GM19397 (cell line): ENCODE data around the gene TASP1.
"Not testable (repeated sequence)": the region's sequence is repeated elsewhere in the genome, so short reads cannot be mapped to it uniquely, and the experiment has no call there.

Source experiments
- ATAC-seq: cut with Tn5 transposase; IDR thresholded peaks from one replicate; pipeline ENCODE4 v1.9.1; 2021; ENCODE audit warnings: mild to moderate bottlenecking, moderate library complexity; ENCODE audit not compliant: unreplicated experiment

TASP1 gene

DNA sequence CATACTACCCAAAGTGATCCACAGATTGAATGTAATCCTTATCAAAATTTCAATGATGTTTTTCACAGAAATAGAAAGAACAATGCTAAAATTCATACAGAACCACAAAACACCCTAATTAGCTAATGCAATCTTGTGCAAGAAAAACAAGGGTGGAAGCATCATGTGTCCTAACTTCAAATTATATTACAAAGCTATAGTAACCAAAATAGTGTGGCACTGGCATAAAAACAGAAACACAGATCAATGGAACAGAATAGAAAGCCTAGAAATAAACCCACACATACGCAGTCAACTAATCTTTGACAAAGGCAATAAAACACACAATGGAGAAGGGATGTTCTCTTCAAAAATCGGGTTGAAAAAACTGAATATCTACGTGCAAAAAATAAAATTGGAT lies 131.1 kb downstream of the TASP1 start:
- no peak for ATAC-seq

DNA sequence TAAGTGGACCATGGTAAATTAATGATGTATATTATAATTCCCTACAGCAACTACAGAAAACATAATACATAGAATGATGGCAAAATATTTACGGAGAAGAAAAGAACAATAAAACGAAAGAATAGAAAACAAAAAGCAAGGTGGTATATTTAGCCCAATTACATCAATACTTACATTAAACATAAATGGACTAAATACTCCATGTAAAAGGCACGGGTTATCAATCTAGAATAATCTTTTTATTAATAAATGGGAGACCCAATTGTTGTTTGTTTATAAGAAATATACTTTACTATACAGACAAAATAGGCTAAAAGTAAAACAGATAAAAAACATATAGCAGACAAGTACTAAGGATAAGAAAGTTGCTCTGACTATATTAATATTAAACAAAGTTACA lies 137.2 kb downstream of the TASP1 start:
- no peak for ATAC-seq

DNA sequence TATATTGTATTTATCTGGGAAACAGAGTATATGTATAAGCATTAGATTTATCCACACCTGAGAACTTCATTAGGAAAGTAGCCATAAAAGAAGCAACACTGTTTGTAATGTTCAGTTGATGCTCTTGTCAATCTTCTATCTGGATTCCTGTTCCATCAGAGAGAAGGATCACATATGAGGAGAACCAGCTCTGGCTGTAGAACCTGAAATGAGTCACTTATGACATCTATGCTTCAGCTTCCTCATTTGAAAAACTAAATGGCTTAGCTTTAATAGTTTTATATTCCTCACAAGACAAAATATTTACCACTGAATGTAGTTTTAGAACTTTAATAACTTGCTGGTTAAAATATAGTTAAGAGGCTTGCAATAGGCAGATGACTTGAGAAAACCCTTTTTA lies 144.7 kb downstream of the TASP1 start:
- no peak for ATAC-seq

DNA sequence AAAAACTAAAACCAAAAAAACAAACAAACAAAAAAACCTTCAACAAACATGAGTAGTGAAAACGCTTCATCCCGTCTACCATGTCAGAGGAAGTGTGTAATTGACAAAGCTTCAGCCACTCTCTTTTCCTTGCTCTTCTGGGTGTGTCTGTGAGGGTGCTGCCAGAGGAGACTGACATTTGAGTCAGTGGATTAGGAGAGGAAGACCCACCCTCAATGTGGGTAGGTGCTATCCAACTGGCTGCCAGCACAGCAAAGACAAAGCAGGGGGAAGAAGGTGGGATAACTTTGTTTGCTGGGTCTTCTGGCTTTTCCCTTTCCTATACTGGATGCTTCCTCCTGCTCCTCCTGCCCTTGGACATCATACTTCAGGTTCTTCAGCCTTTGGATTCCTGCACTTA lies 145.6 kb downstream of the TASP1 start:
- ATAC-seq, result no peak

DNA sequence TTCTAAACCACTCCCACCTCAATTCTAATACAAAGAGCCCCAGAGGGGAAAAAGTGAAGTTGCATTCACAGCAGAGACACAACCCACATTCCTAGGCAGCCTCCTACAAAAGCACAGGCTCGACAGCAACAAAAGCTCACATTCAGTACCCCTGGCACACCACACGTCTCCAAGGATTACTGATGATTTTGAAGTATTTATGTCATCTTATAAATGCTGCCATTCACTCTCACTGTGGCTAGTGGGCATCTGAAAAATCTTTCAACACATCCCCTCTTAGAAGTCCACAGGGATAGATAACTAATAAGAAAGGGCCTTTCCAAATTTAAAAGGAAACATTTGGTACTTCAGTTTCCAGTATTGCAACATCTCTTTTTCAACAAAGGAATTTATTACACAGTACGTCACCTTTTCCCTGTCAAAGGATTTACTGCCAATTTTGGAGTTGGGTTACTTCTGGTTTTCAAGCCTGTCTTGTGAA lies 146.7 kb downstream of the TASP1 start:
- ATAC-seq, result no peak

DNA sequence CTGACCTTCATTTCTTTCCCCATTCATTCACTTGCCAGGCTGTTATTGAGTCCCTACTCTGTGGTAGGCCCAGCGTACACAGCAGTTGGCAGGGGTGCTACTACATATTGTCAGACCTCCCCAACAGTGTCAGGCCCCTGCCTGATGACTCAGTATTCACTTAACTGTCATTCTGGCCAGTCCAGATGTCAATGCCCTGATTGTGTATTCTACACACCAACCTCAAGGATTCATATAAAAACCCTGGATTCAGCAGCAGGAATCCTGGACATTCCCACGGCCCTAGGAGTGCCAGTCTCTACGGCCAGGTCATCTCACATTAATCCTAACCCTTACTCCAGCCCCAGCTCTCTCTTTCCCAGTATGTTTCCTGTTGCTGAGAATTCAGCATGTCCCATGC lies 151.5 kb downstream of the TASP1 start:
- ATAC-seq, result no peak

DNA sequence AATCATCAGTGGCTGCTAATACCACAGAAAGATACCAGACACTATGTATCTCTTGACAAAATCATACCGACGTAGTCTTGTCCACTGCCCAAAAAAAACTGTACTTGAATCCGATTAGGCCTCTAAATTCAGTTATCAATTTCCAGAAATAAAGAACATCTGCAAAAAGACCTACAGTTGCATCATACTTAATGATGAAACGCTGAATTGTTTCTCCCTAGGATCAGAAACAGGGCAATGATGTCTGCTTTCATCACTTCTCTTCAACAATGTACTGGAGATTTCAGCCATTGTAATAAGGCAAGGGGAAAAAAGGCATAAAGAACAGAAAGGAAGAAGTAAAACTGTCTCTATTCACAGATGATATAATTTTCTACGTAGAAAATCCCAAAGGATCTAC lies 152.0 kb downstream of the TASP1 start:
- ATAC-seq, result no peak

DNA sequence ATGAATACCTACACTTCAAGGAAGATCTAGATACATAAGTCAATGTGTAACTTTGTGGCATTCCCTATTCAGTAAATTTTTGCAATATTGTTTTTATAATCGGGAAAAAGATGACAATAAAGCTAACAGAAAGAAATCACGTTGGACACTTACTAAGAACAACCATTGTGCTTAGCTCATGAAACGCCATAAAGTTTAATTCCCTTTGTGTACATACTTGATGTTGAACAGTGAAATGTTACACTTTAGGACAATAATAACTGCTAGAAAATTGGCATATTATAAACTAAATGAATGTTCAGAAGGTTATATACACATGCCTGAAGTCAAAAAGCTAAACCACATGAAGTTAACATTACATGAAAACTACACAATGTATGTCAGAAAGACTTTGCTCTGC lies 153.2 kb downstream of the TASP1 start:
- ATAC-seq, result no peak

DNA sequence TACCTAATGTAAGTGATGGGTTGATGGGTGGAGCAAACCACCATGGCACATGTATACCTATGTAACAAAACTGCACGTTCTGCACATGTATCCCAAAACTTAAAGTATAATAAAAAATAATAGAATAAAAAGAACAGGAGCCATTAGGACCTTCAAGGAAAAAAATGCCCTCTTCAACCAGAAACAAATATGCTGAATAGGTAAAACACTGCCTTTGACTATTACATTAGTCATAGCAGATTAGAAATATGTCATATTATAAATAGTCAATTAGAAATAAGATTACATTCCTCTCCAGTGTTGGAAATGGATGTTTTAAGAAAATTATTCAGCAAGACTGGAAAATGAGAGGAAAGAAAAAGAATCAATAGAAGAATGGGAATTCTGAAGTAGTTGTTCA lies 153.7 kb downstream of the TASP1 start:
- ATAC-seq, result not testable (repeated sequence)

DNA sequence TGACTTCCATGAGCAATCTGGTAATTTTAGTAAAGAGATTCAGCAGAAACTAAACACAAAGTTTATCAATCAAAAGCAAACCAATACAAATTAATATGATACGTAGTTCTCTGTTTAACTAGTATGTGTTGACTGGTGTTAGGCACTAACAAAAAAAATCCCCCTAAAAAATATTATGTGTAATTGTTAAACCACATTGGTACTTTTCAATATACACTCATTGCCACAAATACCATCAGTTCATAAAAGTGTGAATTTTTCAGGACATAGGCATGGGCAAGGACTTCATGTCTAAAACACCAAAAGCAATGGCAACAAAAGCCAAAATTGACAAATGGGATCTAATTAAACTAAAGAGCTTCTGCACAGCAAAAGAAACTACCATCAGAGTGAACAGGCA lies 155.3 kb downstream of the TASP1 start:
- ATAC-seq, result not testable (repeated sequence)

DNA sequence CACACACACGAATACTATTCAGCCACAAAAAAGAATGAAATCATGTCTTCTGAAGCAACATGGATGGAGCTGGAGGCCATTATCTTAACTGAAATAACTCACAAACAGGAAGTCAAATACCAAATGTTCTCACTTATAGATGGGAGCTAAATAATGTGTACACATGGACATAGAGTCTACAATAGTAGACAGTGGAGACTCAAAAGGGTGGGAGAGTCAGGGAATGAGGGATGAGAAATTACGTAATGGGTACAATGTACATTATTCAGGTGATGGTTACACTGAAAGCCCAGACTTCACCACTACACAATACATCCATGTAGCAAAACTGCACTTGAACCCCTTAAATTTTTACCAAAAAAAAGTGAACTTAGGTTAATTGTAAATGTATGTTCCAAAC lies 160.4 kb downstream of the TASP1 start:
- no peak for ATAC-seq

DNA sequence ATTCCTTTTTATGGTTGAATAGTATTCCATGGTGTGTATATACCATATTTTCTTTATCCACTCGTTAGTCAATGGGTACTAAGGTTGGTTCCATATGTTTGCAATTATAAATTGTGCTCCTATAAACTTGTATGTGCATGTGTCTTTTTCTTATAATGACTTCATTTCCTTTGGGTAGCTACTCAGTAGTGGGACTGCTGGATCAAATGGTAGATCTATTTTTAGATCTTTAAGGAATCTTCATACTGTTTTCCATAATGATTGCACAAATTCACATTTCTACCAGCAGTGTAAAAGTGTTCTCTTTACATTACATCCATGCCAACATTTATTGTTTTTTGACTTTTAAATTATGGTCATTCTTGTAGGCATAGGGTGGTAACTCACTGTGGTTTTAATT lies 164.3 kb downstream of the TASP1 start:
- no peak for ATAC-seq

DNA sequence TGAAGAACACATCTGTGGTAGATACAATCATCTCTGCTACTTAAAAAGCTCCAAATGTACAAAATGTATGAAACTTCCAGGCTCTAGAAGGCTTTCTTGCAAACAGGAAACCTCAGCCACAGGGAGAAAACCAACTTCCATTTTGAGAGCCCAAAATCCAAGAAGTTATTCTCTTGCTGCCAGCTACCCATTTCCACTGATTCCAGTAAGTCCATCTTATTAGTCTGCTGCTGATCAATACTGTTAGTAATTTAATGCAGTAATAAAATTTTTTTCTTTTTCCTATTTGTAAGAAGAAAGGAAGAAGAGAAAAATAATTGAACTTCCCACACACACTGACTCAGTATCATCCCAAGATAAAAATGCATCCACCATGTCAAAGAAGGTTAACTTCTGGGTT lies 169.5 kb downstream of the TASP1 start:
- no peak for ATAC-seq

DNA sequence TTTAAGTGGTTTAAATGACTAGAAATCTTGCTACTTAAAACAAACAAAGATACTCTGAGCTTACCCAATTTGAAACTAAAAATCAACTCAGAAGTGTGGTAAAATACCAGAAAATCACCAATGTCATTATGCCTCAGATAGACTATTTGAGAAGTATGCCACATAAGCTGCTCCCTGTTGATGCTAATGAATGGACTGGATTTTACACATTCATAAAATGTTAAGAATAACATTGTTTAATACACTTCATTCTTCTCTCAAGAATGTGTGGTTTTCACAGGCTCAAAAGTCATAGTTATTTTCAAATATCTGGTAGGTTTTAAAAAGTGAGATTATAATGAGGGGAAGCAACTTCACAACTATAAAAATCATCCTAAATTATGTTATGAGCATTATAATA lies 170.6 kb downstream of the TASP1 start:
- ATAC-seq, result no peak

DNA sequence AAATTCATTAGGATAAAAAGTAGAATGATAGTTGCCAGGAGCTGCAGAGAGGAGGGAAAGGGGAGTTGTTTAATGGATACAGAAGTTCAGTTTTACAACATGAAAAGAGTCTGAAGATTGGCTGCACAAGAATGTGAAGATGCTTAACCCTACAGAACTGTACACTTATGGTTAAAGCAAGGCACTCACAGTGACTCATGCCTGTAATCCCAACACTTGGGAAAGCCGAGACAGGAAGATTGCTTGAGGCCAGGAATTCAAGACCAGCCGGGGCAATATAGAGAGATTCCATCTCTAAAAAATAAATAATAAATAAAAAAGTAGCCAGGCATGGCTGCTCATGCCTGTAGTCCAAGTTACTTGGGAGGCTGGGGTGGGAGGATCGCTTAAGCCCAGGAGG lies 174.0 kb downstream of the TASP1 start:
- no peak for ATAC-seq

DNA sequence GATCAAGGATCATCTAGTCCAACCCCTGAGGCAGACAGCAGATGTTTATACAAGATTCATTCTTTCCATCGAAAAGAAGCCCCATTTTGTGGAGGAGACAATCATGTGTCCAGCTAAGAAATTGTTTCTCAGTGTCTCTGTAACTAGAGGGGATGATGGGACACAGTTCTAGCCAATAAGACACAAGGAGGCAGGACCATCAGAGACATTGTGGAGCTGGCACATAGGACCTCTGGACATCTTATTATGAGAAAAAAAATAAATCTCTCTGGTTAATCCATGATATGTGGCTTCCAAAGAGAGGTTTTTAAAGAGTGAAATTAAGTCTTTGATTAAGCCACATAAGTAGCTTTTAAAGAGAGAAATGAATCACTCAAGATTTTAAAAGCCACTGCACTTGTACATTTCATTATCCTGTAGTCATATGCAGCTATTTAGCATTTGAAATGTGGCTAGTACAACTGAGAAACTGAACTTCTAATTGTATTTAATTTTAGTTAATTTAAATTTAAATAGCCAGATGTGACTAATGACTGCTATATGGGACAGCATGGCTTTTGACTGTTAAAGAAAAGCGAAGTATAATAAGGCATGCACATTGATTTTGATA lies 176.8 kb downstream of the TASP1 start:
- ATAC-seq, result no peak

DNA sequence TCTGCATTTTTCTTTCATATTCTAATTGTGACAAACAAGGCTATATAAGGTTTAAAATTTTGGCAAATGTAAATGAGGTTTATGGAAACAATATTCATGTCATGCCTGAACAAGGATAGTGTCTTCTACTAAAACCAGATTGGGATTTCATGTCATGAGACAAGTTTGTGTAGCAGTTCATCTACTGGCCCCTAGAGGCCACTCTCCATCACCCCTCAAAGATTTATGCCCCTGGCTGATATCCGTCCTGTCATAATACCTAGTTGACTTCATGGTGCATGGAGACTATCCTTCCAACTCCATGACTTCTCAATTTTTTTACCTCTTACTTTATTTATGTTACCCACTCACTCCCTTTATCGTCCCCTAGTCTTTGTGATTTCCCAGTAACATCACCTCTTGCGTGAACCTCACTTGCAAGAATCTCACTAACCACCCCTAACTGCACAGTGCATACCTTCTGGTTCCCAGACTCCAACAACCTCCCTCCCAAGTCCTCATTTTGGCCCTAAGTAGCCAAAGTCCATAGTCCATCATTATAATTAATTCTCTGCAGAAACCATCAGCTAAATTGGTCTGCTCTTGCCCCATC lies 179.8 kb downstream of the TASP1 start:
- peak; percentile 68 for ATAC-seq

DNA sequence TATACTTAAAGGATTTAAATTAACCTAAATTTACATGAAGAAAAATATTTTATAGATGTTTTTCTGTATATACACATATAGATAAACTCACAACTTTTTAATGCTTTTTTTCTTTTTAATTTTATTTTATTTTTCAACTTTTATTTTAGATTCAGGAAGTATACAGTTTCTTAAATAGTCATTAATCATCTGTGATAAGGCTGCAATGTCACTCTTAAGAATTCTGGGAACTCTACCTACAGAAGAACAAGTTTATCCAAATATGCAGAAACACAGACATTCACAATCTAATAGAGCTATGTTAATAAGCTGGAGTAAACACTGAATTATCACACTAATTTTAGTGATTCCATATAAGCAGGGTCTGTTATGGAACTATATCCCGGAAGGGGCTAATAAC lies 181.2 kb downstream of the TASP1 start:
- ATAC-seq, result no peak

DNA sequence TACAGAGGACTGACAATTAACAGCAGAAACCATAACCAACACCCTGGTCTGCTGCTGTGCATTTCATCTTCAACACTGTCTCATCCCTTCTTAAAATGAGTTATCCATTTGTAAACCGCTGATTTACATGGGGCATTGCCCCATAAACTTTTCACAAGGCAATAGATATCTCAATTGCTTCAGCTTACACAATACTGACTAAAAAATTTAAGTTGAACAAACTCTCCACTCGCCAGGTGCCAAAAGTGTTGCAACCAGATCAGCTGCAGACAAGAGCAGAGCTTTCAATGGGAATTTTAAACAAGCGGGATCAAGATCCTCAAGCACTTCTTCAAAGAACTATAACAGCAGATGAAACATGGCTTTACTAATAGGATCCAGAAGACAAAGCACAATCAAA lies 183.0 kb downstream of the TASP1 start:
- ATAC-seq, result no peak

DNA sequence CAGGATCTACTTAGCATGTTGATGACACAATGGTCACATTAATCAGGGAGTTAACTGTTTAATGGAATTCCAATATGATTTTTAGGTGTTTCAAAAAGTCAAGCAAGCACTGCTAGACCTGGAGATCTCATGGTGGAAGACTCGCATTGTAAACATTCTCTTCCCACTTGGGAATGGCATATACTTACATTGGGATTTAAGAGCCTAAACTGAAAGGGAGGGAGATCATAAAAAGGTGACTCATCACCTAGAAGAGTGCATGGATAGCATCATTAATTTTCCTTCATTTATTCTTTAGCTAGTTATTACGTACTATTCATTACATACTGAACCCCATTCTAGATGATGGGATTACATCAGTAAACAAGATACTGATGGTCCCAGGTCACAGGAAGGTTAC lies 185.4 kb downstream of the TASP1 start:
- ATAC-seq, result no peak

DNA sequence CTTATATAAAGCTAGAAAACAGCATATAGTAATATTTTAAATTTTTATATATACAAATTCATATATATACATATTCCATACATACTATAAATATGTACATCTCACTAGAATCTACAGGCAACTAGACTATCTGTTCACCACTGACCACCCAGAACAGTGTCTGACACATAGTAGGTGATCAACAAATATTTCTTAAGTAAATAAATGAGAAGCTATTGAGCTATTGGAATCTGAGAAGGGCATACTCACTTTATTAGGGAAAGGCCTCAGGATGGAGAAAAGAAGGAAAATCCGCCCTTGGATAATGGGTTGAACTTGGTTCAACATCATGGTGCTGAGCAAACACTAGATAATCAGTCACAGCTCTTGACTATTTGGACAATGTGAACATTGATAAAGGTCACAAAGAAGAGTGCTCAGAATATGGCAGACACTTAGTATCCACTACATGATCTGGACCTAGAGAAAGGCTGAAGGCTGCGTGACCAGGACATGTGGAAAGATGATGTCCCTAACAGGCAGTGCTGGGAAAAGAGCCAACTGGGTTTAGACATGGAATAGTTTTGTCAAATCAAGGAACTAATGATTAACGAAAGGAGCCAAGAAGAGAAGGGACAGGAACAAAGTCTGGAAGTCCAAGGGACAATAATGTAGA lies 186.1 kb downstream of the TASP1 start:
- no peak for ATAC-seq

DNA sequence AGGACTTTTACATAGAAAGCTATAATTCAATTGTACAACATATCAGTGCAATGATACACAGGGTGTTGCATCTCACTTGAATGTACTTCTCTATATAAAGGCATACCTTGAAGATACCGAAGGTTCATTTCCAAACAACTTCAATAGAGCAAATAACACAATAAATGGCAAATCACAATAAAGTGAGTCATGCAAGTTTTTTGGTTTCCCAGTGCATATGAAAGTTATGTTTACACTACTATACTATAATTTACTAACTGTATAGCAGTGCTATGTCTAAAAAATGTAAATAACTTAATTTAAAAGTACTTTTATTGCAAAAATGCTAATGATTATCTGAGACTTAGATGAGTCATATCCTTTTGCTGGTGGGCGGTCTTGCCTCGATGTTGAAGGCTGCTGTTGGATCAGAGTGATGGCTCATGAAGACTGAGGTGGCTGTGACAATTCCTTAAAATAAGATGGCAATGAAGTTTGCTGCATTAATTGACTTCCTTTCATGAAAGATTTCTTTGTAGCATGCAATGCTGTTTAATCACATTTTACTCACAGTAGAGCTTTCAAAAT lies 188.8 kb downstream of the TASP1 start:
- no peak for ATAC-seq
